HG03108 (cell line): Measurements from ENCODE around the gene DEPDC1.
"Not testable (repeated sequence)": the region's sequence is repeated elsewhere in the genome, so short reads cannot be mapped to it uniquely, and the experiment has no call there.

Source experiments
- ATAC-seq: cut with Tn5 transposase; IDR thresholded peaks from one replicate; pipeline ENCODE4 v1.9.1; 2021; ENCODE audit warnings: moderate library complexity; ENCODE audit not compliant: unreplicated experiment

The DEPDC1 gene, protein sequence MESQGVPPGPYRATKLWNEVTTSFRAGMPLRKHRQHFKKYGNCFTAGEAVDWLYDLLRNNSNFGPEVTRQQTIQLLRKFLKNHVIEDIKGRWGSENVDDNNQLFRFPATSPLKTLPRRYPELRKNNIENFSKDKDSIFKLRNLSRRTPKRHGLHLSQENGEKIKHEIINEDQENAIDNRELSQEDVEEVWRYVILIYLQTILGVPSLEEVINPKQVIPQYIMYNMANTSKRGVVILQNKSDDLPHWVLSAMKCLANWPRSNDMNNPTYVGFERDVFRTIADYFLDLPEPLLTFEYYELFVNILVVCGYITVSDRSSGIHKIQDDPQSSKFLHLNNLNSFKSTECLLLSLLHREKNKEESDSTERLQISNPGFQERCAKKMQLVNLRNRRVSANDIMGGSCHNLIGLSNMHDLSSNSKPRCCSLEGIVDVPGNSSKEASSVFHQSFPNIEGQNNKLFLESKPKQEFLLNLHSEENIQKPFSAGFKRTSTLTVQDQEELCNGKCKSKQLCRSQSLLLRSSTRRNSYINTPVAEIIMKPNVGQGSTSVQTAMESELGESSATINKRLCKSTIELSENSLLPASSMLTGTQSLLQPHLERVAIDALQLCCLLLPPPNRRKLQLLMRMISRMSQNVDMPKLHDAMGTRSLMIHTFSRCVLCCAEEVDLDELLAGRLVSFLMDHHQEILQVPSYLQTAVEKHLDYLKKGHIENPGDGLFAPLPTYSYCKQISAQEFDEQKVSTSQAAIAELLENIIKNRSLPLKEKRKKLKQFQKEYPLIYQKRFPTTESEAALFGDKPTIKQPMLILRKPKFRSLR

DNA sequence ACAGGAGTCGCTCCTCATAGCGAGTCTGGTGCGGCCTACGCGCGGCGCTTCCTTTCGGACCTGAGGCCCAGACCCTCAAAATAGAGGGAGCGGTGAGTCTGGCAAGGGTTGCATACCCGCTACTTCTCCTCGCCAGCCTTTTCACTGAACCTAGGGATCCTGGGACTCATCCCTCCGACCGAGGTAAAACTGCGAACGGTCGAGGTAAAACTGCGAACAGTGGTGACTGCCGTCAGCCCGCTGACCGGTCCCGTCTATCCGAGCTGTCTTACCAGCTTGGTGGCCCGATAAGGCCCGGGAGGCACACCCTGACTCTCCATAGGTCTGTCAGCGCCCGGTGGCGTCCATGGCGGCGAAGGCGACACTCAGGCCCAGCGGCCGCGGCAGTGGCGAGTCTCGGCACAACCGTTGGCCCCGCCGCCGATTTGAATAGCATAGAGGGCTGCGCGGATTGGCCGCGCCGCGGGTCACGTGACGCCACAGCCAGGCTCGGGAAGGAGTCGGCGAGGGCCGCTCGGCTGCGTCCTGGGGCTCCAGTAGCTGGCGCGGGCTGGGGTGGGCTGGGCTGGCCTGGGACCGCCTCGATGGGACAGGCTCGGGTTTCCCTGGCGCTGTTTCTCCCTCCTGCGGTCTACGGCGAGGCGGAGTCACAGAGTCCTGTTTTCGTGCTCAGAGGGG, at the start of gene DEPDC1:
Gene DEPDC1, minus strand, starts transcription at position 403 of the 678 bp plus-strand sequence. Its CDS starts 83 bp downstream, at position 320.
- ATAC-seq = peak; percentile 94

DNA sequence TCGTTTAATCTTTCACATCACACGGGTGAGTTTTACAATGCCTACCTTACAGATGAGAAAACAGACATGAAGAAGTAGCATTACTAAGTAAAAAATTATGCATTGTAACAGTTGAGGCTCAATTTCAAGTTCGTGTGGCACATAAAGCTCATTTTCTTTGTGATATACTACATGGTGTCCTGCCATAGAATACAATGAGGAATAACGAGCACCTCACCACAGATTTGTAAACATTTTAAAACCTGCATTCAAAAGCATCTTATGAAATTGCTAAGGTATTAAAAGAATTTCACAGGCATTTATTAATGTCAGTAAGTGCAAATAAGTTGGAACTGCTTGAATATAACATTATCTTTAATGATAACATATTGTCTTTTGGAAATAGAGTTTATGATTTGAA, 47.8 kb upstream of the DEPDC1 start:
- no peak for ATAC-seq

DNA sequence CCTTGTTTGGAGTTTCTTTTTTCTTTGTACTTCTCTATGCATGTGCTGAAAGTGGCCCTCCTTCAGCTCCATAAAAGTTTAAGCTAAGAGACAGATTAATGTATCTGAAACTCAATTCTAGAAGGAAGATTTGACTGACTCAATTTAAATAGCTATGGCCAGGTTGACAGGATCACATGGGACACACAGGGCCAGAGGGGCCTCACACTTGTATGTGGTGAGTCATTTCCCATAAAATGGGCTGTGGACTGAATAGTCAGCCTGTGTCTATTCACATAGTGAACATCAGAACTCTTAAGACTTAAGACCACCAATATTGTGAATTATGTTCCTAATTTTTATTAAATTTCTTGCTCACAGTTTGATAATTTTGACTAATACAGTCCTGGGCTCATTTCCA, 45.7 kb upstream of the DEPDC1 start:
- no peak for ATAC-seq

DNA sequence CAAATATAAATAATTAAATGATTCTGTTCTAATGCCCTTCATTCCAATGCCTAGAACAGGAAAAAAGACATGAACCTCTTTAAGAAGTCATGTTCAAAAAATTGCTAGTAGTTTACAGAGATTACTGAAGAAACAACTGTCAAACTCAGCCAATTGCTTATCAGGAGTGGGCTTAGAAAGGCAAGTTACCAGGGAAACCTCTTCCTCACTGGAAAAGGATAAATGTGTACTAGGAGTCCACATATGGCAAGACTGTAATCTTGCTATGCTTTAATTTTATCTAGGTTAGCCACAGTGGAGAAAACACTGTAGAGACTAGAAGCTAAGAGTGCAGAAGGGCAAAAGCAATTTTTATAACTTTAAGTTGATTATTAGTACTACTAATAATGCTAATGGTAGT, 42.1 kb upstream of the DEPDC1 start:
- no peak for ATAC-seq

DNA sequence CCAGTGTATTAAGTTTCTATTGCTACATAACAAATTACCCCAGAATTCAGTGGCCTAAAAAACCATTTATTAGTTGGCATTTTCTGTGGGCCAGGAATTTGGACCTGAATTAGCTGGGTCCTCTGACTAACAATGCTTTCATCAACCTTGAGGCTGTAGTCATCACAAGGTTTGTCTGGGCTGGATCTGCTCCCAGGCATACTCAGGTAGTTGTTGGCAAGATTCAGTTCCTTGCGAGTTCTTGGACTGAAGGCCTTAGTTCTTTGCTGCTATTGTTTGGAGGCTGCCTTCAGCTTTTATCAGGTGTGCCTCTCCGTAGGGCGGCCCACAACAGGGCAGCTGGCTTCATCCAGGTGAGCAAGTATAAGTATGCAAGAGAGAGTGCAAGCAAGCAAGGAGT, 31.4 kb upstream of the DEPDC1 start:
- no peak for ATAC-seq

DNA sequence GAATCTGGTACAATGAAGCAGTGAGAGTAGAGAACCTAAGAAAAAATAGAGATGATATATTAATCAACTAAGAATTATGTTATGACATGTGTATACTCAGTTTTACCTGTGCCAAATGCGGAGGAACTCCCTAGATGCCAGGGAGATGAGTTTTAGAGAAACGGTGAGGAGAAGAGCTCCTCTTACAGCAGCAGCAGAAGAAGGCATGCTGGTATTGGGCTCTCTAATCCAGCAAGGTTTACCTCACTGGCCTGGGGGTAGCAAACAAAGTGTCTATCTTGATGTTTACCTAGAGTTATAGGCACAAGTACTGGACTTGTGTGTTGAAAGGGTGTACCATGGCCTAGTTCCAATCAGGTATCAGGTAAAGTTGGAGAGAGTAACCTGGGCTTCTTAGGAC, 28.9 kb upstream of the DEPDC1 start:
- no peak for ATAC-seq

DNA sequence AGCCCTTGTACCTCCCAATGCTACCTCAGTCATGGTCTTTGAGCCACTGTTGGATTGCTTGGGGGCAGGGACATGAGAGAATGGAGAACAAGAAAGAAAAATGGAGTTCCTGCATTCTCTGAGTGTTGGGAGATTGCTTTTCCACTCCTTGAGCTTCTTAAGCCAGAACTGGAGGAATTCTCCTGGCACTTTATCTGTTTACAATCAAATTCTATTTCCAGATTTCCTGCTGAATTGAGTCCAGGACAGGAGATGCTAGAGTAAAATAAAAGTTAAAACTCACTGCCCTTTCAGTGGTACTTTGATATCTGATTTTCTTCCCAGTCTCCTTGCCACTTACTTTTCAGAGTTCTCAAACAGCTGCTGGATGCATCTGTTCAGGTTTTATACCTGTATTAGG, 24.4 kb upstream of the DEPDC1 start:
- ATAC-seq = no peak

DNA sequence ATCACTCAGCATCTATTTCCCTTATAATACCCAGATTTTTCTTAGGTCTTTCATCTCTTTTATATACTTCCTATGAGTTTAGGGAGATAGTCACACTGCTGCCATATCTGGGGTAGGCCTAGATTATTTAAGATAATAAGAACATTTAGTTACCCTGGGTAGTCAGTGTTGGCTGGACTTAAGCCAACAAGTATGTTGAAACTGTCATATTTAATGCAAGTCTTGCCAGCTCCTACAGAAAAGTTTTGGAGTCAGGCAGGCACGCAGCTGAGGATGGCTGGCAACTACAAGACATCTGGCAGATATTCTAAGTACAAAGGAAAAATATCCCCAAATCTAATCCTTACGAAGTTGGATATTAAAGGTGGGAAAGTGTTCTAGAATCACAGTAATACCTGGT, 19.2 kb upstream of the DEPDC1 start:
- ATAC-seq = no peak

DNA sequence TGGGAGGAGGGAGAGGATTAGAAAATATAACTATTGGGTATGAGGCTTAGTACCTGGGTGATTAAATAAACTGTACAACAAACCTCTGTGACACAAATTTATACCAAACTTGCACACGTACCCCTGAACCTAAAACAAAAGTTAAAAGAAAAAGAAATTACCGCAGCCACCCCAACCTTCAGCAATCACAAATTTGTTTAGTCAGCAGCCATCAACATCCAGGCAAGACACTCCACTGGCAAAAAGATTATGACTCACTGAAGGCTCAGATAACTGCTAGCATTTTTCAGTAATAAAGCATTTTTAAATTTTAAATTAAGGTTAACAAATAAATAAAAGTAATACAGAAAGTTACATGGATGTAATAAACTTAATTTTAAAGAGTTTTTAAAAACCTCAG, 14.4 kb upstream of the DEPDC1 start:
- ATAC-seq = no peak

DNA sequence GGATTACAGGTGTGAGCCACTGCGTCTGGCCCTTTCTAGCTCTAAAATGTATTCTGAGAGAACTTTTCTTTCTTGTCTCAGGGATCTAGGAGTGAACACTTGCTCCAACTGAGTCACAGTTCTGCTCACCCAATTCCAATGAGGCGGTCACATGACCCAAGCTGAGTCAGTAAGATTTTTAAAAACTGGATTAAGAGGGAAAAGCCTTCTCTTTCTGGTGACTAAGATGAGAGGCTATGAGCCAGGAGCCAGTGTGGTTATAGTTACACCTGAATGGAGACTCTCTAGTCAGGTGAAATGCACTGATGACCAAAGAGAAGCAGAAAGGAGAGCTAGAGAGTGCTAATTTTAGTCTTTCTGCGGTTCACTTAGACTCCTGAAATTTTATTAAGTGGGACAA, 9.5 kb upstream of the DEPDC1 start:
- no peak for ATAC-seq

DNA sequence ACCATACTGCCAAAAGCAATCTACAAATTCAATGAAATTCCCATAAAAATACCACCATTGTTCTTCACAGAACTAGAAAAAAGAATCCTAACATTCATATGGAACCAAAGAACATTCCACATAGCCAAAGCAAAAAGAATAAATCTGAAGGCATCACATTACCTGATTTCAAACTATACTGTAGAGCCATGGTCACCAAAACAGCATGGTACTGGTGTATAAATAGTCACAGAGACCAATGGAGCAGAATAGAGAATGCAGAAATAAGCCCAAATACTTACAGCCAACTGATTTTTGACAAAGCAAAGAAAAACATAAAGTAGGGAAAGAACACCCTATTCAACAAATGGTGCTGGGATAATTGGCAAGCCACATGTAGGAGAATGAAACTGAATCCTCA, 6.2 kb upstream of the DEPDC1 start:
- ATAC-seq = no peak

DNA sequence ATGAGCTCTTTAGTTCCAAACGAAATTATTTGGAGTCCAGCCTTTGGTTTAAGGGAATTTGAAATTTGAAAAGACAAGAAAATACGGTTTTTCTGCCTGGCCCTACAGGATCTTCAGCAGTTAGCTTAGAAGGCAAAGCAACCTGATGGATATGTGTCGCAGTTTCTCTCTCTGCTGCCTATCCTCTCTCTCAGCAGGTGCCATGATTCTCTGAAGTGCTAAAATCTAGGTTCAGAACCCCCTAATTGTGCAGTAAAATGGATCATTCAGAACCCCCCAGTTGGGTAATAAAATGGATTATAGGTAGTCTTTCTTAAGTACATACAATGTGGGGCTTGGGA, 446 bp upstream of the DEPDC1 start:
- peak; percentile 5 for ATAC-seq

DNA sequence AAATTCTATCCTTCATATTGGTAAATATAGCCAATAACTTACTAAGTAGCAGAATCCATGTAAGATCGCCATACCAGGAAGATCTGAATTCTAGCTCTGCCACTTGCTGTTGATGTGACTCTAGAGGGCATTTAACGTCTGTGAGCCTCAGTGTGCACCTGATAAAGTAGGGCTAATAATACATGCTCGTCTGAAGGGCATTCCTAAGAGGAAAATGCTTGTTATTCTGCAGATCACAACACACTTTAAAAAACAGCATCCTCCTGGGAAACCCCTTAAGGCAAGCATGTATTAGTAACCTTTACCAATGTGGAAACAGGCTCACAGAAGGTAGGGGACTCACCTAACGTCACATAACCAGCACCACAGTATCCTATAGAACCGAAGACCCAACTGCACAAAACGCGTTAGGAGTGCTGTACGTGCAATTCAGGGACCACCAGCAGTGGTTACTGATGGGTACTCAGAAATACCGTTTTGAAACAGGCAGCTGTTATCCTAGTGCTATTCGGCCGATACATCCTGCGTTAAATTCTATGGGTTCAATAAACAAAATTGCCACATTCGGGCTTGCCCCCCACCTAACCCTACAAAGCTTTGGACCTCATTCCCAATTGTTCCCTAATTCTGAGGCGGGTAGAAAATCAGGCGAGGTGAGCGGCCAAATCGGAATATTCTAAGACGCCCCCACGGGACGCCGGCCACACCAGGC, 758 bp downstream of the DEPDC1 start:
- no peak for ATAC-seq

DNA sequence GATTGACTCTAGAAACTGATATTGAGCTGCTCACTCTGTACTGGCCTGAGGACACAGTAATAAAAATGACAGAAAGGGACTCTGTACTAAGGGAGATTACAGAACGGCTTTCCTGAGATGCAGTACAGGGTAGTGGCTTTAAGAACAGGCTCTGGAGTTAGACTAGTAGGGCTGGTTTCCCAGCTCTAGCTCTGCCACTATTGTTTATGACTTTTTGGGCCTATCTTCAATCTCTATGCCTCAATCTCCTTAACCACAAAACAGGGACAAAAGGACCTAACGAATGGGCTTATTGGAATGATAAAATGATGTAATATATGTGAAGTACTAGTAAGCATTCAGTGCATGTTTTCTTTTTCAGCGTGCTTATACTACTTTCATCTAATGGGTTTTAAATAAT, 1.4 kb downstream of the DEPDC1 start:
- ATAC-seq = no peak

DNA sequence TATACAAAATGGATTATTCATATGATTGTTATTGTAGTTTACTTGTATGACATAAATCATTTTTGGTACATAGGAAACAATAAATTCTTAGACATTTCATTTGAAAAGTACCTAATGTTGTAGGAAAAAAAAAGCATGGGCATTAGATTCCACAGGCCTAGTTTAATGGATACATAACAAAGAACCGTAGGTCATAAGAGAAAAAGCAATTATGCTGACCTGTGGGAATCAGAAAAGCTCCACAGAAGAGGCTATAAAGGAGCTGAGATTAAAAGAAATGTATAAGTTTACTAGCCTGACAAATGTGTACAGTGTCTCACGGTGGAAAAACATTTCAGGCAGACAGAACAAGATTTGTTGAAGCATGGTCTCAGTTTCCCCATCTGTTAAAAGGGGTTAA, 3.7 kb downstream of the DEPDC1 start:
- ATAC-seq = no peak

DNA sequence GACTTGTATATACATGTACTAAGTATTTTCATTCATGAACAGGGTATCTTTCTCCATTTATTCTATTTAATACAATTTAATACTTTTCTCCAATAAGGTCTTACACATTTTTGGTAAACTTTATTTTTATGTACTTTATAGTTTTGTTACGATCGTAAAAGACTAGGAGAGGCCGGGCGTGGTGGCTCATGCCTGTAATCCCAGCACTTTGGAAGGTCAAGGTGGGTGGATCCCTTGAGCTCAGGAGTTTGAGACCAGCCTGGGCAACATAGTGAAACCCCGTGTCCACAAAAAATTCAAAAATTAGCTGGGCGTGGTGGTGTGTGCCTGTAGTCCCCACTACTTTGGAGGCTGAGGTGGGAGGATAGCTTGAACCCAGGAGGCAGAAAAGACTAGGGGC, 4.6 kb downstream of the DEPDC1 start:
- not testable (repeated sequence) for ATAC-seq

DNA sequence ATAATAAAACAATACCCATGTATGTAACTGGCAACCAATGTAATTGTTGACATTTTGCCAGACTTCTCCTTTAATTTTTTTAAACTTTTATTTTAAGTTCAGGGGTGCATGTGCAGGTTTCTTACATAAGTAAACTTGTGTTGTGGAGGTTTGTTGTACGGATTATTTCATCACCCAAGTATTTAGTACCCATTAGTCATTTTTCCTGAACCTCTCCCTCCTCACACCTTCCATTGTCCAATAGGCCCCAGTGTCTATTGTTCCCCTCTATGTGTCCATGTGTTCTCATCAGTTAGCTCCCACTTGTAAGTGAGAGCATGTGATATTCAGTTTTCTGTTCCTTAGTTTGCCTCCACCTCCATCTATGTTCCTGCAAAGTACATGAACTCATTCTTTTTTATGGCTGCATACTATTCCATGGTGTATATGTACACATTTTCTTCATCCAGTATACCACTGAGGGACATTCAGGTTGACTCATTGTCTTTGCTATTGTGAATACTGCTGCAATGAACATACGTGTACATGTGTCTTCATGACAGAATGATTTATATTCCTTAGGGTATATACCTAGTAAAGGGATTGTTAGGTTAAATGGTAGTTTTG, 6.7 kb downstream of the DEPDC1 start:
- ATAC-seq = no peak

DNA sequence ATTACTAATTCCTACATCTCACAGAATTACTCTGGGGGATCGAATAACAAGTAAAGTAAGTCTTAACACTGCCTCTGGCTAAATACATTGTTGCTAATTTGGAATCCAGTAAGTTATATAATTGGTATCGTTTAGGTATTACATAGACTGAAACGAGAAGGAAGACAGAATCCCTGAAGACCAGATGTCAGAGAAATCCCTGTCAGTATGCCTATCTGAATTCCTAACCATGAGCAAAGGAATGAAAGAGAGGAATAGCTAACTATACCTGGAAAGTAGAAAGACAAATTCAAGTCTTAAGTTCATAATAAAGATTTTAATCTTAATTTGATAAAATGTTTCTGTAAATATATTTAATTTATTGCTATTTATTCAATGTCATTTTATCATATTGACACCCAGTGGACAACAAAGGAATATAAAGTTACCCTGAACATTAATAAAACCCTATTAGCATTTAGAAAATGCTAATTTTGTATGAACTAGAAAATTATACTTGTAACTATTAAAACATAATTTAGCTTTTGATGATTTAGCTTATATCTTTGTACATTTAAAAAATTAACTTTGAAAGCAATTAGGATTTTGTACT, 11.4 kb downstream of the DEPDC1 start:
- ATAC-seq = no peak

DNA sequence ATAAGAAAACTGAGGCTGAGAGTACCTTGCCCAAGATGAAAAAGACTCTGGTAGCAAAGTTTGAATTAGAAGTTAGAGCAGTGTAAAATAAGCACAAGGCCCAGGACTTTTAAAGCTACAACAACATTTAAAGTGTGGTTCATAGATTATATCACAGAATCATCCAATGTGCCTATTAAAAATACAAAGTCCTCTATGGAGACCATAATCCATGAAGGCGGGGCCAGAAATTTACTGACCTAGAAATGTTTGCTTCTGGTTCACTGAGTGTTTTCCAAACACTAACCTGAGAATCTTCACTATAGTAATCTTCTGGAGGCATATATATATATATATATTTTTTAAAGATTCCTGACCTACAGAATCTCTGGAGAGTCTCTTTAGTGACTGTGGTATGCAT, 12.3 kb downstream of the DEPDC1 start:
- no peak for ATAC-seq

DNA sequence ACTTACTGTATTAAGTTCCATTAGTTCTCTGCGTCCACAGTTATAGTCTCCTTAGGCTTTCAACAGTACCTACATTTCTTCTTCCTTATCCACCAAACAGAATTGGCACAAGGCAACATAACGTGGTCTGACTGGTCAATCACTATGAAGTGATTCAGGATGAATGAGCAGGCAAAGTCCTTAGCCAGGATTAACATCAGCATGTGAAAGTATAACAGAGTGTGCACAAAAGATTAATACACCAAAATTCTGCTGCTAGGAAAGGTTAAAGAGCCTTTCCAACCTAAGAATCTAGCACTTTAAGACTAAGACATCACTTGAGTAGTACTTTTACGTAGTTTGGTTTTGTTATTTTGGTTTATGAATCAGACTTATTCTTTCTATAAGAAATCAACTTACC, 15.8 kb downstream of the DEPDC1 start:
- no peak for ATAC-seq
